OCI-LY7 (cell line): ENCODE results near the gene CXCL6. TPM values are rescaled to one million over a fixed set of nuclear protein-coding genes. Genes with fewer than 3 reads are reported as not detected.

Experiments used
- BruUV-seq: library from RNA; stranded (reverse); fragments of 400-500 nt; replicated peaks from 2 replicates; lab custom pipeline; 2021; lab: Mats Ljungman, UMichigan
- CTCF ChIA-PET: fragments of 300-600 bp; sonication (Branson Sonifier 250); formaldehyde crosslinking; loops from one replicate; lab custom pipeline; 2022; ENCODE audit warnings: antibody characterized with exemption; ENCODE audit not compliant: unreplicated experiment; lab: Charles Lee
- POLR2A ChIA-PET: fragments of 300-600 bp; sonication (Branson Sonifier 250); formaldehyde crosslinking; loops from one replicate; lab custom pipeline; 2022; ENCODE audit warnings: antibody characterized with exemption; lab: Charles Lee
- DNase-seq: peaks from one replicate; pipeline ENCODE4 v3.0.0-alpha.2; 2015; ENCODE audit warnings: low spot score
- H2AFZ ChIP-seq: fragments of 200-600 bp; sonication (generic), shearing (Covaris generic); 2 replicates; pipeline ENCODE4 v1.6.1; 2014; ENCODE audit warnings: mild to moderate bottlenecking, antibody characterized with exemption, low read length, moderate library complexity
- H3K27ac ChIP-seq: fragments of 200-600 bp; sonication (generic); 2 replicates; pipeline ENCODE4 v1.5.1; 2014; ENCODE audit warnings: mixed run types, low read depth, mild to moderate bottlenecking, moderate library complexity, low read length, inconsistent platforms; ENCODE audit not compliant: poor library complexity, severe bottlenecking
- H3K36me3 ChIP-seq: fragments of 200-600 bp; sonication (generic); 2 replicates; pipeline ENCODE4 v1.6.1; 2014; ENCODE audit warnings: mild to moderate bottlenecking, antibody characterized with exemption, low read length, moderate library complexity, mixed read lengths; ENCODE audit not compliant: insufficient read depth
- H3K4me1 ChIP-seq: fragments of 200-600 bp; sonication (generic); 2 replicates; pipeline ENCODE4 v1.5.1; 2014; ENCODE audit warnings: mild to moderate bottlenecking, low read length; ENCODE audit not compliant: insufficient read depth, poor library complexity, severe bottlenecking
- H3K4me2 ChIP-seq: fragments of 200-600 bp; sonication (generic); 2 replicates; pipeline ENCODE4 v1.6.1; 2014; ENCODE audit warnings: mild to moderate bottlenecking, low read length
- H3K4me3 ChIP-seq: fragments of 200-600 bp; sonication (generic); 2 replicates; pipeline ENCODE4 v1.5.1; 2014; ENCODE audit warnings: mild to moderate bottlenecking, low read depth, low read length; ENCODE audit not compliant: poor library complexity, severe bottlenecking
- H3K79me2 ChIP-seq: fragments of 200-600 bp; sonication (generic); 2 replicates; pipeline ENCODE4 v1.6.1; 2016; ENCODE audit warnings: low read depth, mild to moderate bottlenecking, low read length, moderate library complexity, mixed read lengths; ENCODE audit not compliant: insufficient read depth
- H3K9me2 ChIP-seq: fragments of 200-600 bp; sonication (generic); 2 replicates; pipeline ENCODE4 v1.6.1; 2016; ENCODE audit warnings: mild to moderate bottlenecking, low read length, mixed read lengths; ENCODE audit not compliant: insufficient read depth
- H3K9me3 ChIP-seq: fragments of 200-600 bp; sonication (generic); 2 replicates; pipeline ENCODE4 v1.6.1; 2014; ENCODE audit warnings: mild to moderate bottlenecking, mixed run types, low read length, mixed read lengths
- H4K20me1 ChIP-seq: fragments of 200-600 bp; sonication (generic); 2 replicates; pipeline ENCODE4 v1.6.1; 2014; ENCODE audit warnings: mild to moderate bottlenecking, antibody characterized with exemption, low read length, moderate library complexity, mixed read lengths; ENCODE audit not compliant: insufficient read depth
- CTCF ChIP-seq: fragments of 200-600 bp; sonication (generic); conservative IDR thresholded peaks from 2 replicates; pipeline ENCODE4 v1.5.1; 2014; ENCODE audit warnings: mild to moderate bottlenecking, antibody characterized with exemption, low read length, moderate library complexity, mixed read lengths
- EZH2phosphoT487 ChIP-seq: fragments of 200-600 bp; sonication (generic); IDR thresholded peaks from 2 replicates; pipeline ENCODE4 v1.6.1; 2018; ENCODE audit warnings: low read depth, borderline replicate concordance, mild to moderate bottlenecking, mixed run types, antibody characterized with exemption, low read length, moderate library complexity, mixed read lengths
- intact Hi-C: fragments of 100-400 bp; cut with micrococcal nuclease; formaldehyde crosslinking; loops from one replicate; pipeline ENCODE4 v1.10.0; 2022; ENCODE audit not compliant: unreplicated experiment
- total RNA-seq, 2 experiments: library from RNA; depleted of rRNA in 1 of 2; stranded (reverse); fragments of >200 nt in 1 of 2; shearing (Covaris generic) in 1 of 2; gene quantifications; 2 replicates each; pipeline ENCODE4 v1.2.3, GENCODE V29; 2014 to 2022

Gene CXCL6
- total RNA-seq, 2 experiments from 2014 or later = not detected

- Histone ChIP-seq H3K4me3 (no peak overlapping the region), H4K20me1 (no peaks in the 10 kb centered on the region), H3K9me2 (no peaks in the 10 kb centered on the region), H3K4me1 (no peaks in the 10 kb centered on the region), H3K79me2 (no peaks in the 10 kb centered on the region), H3K4me2 (no peak overlapping the region), H3K27ac (no peak overlapping the region), H3K36me3 (no peaks in the 10 kb centered on the region), H3K9me3 (no peaks in the 10 kb centered on the region), H2AFZ (no peak overlapping the region)
- ChIA-PET CTCF (no interaction called here), POLR2A (no interaction called here)
- no peak for DNase-seq
- intact Hi-C loops = no loop called here
- TF ChIP-seq CTCF = no peak
- TF ChIP-seq EZH2phosphoT487 = no peak
- no TSS peak for BruUV-seq
Measured at GRCh38 chr4:73856518-73856917, 20.0 kb downstream of the CXCL6 start.

GRCh38 chr4:73859614-73860088 is 23.2 kb downstream of the CXCL6 start:
- intact Hi-C loops = no loop called here
- POLR2A ChIA-PET = interaction anchor here (1.3 kb wide), 1 partner anchor 11 kb away, joined by 3 read pairs; no protein-coding TSS in a partner anchor
- Histone ChIP-seq H2AFZ (no peak overlapping the region), H3K36me3 (no peaks in the 10 kb centered on the region), H3K4me1 (no peaks in the 10 kb centered on the region), H3K79me2 (no peaks in the 10 kb centered on the region), H3K9me2 (no peaks in the 10 kb centered on the region), H3K4me2 (no peak overlapping the region), H4K20me1 (no peaks in the 10 kb centered on the region), H3K27ac (no peak overlapping the region), H3K9me3 (no peaks in the 10 kb centered on the region), H3K4me3 (no peak overlapping the region)
- CTCF ChIA-PET = no interaction called here
- no peak for DNase-seq
- no TSS peak for BruUV-seq
- TF ChIP-seq EZH2phosphoT487 (no peak), CTCF (no peak)

- intact Hi-C loops = no loop called here
- POLR2A ChIA-PET = interaction anchor here (1.3 kb wide), 1 partner anchor 12 kb away, joined by 3 read pairs; no protein-coding TSS in a partner anchor
- CTCF ChIA-PET = no interaction called here
- H3K4me2 ChIP-seq = no peak overlapping the region
- no peaks in the 10 kb centered on the region for H3K9me2 ChIP-seq
- H3K79me2 ChIP-seq = no peaks in the 10 kb centered on the region
- H3K4me3 ChIP-seq = no peak overlapping the region
- H3K27ac ChIP-seq = no peak overlapping the region
- BruUV-seq = no TSS peak
- H3K4me1 ChIP-seq = no peaks in the 10 kb centered on the region
- TF ChIP-seq CTCF (no peak), EZH2phosphoT487 (no peak)
- no peak overlapping the region for H2AFZ ChIP-seq
- no peaks in the 10 kb centered on the region for H3K9me3 ChIP-seq
- no peaks in the 10 kb centered on the region for H4K20me1 ChIP-seq
- no peaks in the 10 kb centered on the region for H3K36me3 ChIP-seq
- no peak for DNase-seq
Measured at GRCh38 chr4:73860181-73860580, 23.7 kb downstream of the CXCL6 start.
